ENCODE measurements around the gene IER5. TPM values are rescaled to one million over a fixed set of nuclear protein-coding genes. Genes with fewer than 3 reads are reported as not detected.
A peak's percentile ranks its signal among the peaks of the same experiment; 100 is the strongest.

IER5 gene
- total RNA-seq, 2 experiments from 2014 or later, result 27.9 to 28.9 TPM

DNA sequence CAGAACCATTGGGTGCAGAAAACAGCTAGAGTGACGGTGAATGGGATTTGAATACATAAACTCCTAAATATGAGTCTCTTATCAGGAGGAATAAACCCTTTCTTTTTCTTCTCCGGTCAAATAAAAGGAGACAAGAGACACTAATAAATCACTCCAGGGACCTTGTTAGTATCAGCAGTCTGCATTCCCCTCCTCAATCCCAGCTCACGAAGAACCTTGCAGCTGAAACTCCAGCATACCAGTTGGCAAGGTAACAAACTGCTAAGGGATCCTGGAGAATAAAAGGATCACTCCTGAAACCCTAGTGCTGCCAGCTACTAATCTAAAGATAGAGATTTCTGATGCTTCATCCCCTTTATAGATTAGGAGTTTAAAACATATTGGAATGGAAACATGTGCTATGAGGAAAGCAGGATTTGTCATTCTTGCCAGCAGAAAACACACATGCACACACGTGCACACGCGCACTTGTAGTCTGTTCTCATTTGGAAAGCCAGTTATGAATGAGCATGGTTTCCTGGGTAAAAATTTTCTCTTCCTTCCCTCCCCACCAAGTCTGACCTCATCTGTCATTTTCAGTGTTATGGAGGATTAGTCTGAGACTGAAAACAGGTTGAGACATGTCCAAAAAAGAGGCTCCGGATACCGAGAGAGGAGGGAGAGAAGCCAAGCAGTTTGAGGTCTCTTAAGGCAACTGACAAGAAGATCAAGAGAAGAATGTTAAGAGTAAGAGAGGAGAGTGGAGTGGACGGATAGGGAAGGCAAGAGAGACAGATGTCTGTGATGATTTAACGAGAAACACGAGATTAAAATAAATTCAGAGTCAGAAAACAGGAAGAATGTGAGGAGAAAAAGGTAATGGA is 10.9 kb downstream of the IER5 start:
- H3K36me3 Mint-ChIP-seq, result peaks cover 5% of the 10 kb centered on the region
- H3K4me3 Mint-ChIP-seq, result peak overlapping the region; percentile 47
- POLR2A ChIA-PET, result interaction anchor here (0.6 to 11.4 kb wide), 5 partner anchors 9 to 78 kb away, joined by 3 to 168 read pairs (median 4); partner anchors contain the start of genes IER5 and MR1
- no peaks in the 10 kb centered on the region for H3K27me3 Mint-ChIP-seq
- no peaks in the 10 kb centered on the region for H3K9me3 Mint-ChIP-seq
- DNase-seq, result peak; percentile 76
- intact Hi-C loops (cut with micrococcal nuclease), result loop anchor here (1.0 to 2.0 kb wide), 5 partner anchors 9 to 85 kb away; no protein-coding TSS in a partner anchor
- CTCF ChIA-PET, result interaction anchor here (0.8 to 19.3 kb wide), 5 partner anchors 9 to 61 kb away, joined by 3 to 229 read pairs (median 5); no protein-coding TSS in a partner anchor
- H3K4me1 Mint-ChIP-seq (ENCODE audit: low read depth), result peaks cover 71% of the 10 kb centered on the region
- peak overlapping the region; percentile 84 for H3K27ac Mint-ChIP-seq

GRCh38 chr1:181100015-181100905 is 11.8 kb downstream of the IER5 start:
- POLR2A ChIA-PET, result interaction anchor here (1.0 to 11.4 kb wide), 3 partner anchors 10 to 79 kb away, joined by 5 to 168 read pairs (median 23); partner anchors contain the start of gene IER5
- intact Hi-C loops (cut with micrococcal nuclease), result no loop called here

GRCh38 chr1:181100934-181101333 is 12.4 kb downstream of the IER5 start:
- Mint-ChIP-seq H3K36me3 (no peaks in the 10 kb centered on the region), H3K4me3 (peak overlapping the region; percentile 34), H3K9me3 (no peaks in the 10 kb centered on the region), H3K27me3 (peaks cover 2% of the 10 kb centered on the region), H3K4me1 (ENCODE audit: low read depth) (peaks cover 75% of the 10 kb centered on the region), H3K27ac (peak overlapping the region; percentile 84)
- DNase-seq, result no peak
- CTCF ChIA-PET, result interaction anchor here (19.3 kb wide), 1 partner anchor 40 kb away, joined by 229 read pairs; no protein-coding TSS in a partner anchor
- intact Hi-C loops (cut with micrococcal nuclease), result no loop called here
- POLR2A ChIA-PET, result interaction anchor here (1.0 to 11.4 kb wide), 2 partner anchors 11 to 79 kb away, joined by 5 to 168 read pairs; partner anchors contain the start of gene IER5

More at GRCh38 chr1:181100015-181100905, 11.8 kb downstream of the IER5 start:
- Mint-ChIP-seq H3K4me1 (ENCODE audit: low read depth) (peaks cover 73% of the 10 kb centered on the region), H3K4me3 (peak overlapping the region; percentile 47), H3K27ac (peak overlapping the region; percentile 84), H3K27me3 (no peaks in the 10 kb centered on the region), H3K36me3 (peaks cover under 1% of the 10 kb centered on the region), H3K9me3 (no peaks in the 10 kb centered on the region)
- CTCF ChIA-PET, result interaction anchor here (19.3 kb wide), 1 partner anchor 41 kb away, joined by 229 read pairs; no protein-coding TSS in a partner anchor
- DNase-seq, result peak; percentile 53

DNA sequence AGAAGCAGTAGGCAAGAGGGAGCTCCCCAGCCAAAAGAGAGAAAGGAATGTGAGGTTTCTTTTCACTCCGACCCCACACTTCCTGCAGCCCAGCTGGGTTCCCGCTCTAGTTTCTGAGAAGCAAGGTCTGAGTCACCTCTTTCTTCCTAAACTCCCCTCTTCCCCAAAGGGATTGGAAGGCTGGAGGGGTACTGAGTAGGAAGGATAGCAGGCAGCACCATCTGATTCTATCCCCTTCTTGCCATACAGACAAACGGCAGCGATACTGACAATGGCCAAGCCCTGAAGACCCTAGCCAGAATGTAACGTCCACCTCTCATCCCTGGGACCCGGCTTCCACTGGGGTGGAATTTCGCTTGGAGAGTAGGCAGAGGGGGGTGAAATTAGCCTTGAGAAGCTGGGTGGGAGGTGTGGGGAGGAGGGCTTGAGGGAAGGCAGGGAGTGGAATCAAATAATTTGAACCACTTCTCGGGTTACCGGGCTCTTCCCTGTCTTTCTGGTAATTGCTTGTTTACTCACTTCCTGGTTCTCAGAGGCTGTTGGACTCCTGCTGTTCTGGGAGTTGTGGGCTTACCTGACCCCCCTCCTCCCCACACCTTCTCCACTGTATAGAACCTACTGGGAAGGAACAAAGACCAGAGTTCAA is 13.2 kb downstream of the IER5 start:
- intact Hi-C loops (cut with micrococcal nuclease), result no loop called here
- Mint-ChIP-seq H3K4me1 (ENCODE audit: low read depth) (peaks cover 79% of the 10 kb centered on the region), H3K27me3 (peaks cover 8% of the 10 kb centered on the region), H3K27ac (no peak overlapping the region), H3K4me3 (no peak overlapping the region), H3K36me3 (no peaks in the 10 kb centered on the region), H3K9me3 (no peaks in the 10 kb centered on the region)
- no peak for DNase-seq
- CTCF ChIA-PET, result interaction anchor here (19.3 kb wide), 1 partner anchor 40 kb away, joined by 229 read pairs; no protein-coding TSS in a partner anchor
- POLR2A ChIA-PET, result interaction anchor here (11.4 kb wide), 1 partner anchor 11 kb away, joined by 168 read pairs; the partner anchor contains the start of gene IER5

GRCh38 chr1:181102841-181103240 is 14.3 kb downstream of the IER5 start:
- CTCF ChIA-PET, result interaction anchor here (1.2 to 19.3 kb wide), 4 partner anchors 11 to 70 kb away, joined by 3 to 229 read pairs (median 14); no protein-coding TSS in a partner anchor
- intact Hi-C loops (cut with micrococcal nuclease), result no loop called here
- Mint-ChIP-seq H3K4me3 (no peak overlapping the region), H3K4me1 (ENCODE audit: low read depth) (peaks cover 71% of the 10 kb centered on the region), H3K36me3 (no peaks in the 10 kb centered on the region), H3K9me3 (no peaks in the 10 kb centered on the region), H3K27me3 (peaks cover 14% of the 10 kb centered on the region), H3K27ac (no peak overlapping the region)
- no peak for DNase-seq
- POLR2A ChIA-PET, result interaction anchor here (11.4 kb wide), 1 partner anchor 13 kb away, joined by 168 read pairs; the partner anchor contains the start of gene IER5

DNA sequence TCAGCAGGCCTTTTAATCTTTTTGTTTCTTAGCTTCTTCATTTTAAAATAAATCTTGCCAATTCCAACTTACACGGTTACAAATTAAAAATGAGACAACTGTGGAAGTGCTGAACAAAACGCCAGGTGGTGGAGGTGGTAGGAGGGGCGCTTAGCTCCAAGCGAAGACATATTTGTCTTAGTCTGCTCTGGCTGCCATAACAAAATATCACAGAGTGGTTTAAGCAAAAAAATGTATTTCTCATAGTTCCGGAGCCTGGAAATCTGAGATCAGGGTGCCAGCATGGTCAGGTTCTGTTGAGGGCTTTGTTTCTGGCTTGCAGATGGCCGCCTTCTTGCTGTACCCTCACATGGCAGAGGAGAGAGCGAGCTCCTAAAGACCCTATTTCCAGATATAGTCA is 14.9 kb downstream of the IER5 start:
- Mint-ChIP-seq H3K27ac (no peak overlapping the region), H3K4me1 (ENCODE audit: low read depth) (peaks cover 67% of the 10 kb centered on the region)
- intact Hi-C loops (cut with micrococcal nuclease), result no loop called here

GRCh38 chr1:181104042-181104789 is 15.7 kb downstream of the IER5 start:
- intact Hi-C loops (cut with micrococcal nuclease), result no loop called here
- POLR2A ChIA-PET, result interaction anchor here (0.9 to 11.4 kb wide), 7 partner anchors 8 to 83 kb away, joined by 3 to 168 read pairs (median 5); partner anchors contain the start of gene IER5
- H3K36me3 Mint-ChIP-seq, result no peaks in the 10 kb centered on the region
- H3K4me3 Mint-ChIP-seq, result peak overlapping the region; percentile 72
- CTCF ChIA-PET, result interaction anchor here (1.2 to 19.3 kb wide), 4 partner anchors 13 to 71 kb away, joined by 3 to 229 read pairs (median 16); no protein-coding TSS in a partner anchor
- H3K27ac Mint-ChIP-seq, result peak overlapping the region; percentile 9
- no peak for DNase-seq
- H3K4me1 Mint-ChIP-seq (ENCODE audit: low read depth), result peaks cover 63% of the 10 kb centered on the region
- peaks cover 14% of the 10 kb centered on the region for H3K27me3 Mint-ChIP-seq
- no peaks in the 10 kb centered on the region for H3K9me3 Mint-ChIP-seq

More for the DNA sequence above, 14.9 kb downstream of the IER5 start:
- Mint-ChIP-seq H3K4me3 (no peak overlapping the region), H3K9me3 (no peaks in the 10 kb centered on the region), H3K27me3 (peaks cover 14% of the 10 kb centered on the region), H3K36me3 (no peaks in the 10 kb centered on the region)
- CTCF ChIA-PET, result interaction anchor here (1.2 to 19.3 kb wide), 4 partner anchors 12 to 70 kb away, joined by 3 to 229 read pairs (median 14); no protein-coding TSS in a partner anchor
- no peak for DNase-seq
- POLR2A ChIA-PET, result interaction anchor here (0.9 to 11.4 kb wide), 2 partner anchors 13 to 38 kb away, joined by 5 to 168 read pairs; partner anchors contain the start of gene IER5

GRCh38 chr1:181104790-181105133 is 16.3 kb downstream of the IER5 start:
- Mint-ChIP-seq H3K4me1 (ENCODE audit: low read depth) (peaks cover 57% of the 10 kb centered on the region), H3K27me3 (peaks cover 17% of the 10 kb centered on the region), H3K27ac (peak overlapping the region; percentile 9), H3K9me3 (no peaks in the 10 kb centered on the region), H3K36me3 (no peaks in the 10 kb centered on the region), H3K4me3 (peak overlapping the region; percentile 72)
- intact Hi-C loops (cut with micrococcal nuclease), result loop anchor here (1.0 kb wide), 3 partner anchors 14 to 82 kb away; partner anchors contain the start of gene STX6
- POLR2A ChIA-PET, result interaction anchor here (1.0 to 11.4 kb wide), 8 partner anchors 8 to 83 kb away, joined by 3 to 168 read pairs (median 4); partner anchors contain the start of gene IER5
- CTCF ChIA-PET, result interaction anchor here (0.6 to 19.3 kb wide), 7 partner anchors 13 to 379 kb away, joined by 3 to 229 read pairs (median 4); partner anchors contain the start of genes CACNA1E and MR1
- DNase-seq, result peak; percentile 56

DNA sequence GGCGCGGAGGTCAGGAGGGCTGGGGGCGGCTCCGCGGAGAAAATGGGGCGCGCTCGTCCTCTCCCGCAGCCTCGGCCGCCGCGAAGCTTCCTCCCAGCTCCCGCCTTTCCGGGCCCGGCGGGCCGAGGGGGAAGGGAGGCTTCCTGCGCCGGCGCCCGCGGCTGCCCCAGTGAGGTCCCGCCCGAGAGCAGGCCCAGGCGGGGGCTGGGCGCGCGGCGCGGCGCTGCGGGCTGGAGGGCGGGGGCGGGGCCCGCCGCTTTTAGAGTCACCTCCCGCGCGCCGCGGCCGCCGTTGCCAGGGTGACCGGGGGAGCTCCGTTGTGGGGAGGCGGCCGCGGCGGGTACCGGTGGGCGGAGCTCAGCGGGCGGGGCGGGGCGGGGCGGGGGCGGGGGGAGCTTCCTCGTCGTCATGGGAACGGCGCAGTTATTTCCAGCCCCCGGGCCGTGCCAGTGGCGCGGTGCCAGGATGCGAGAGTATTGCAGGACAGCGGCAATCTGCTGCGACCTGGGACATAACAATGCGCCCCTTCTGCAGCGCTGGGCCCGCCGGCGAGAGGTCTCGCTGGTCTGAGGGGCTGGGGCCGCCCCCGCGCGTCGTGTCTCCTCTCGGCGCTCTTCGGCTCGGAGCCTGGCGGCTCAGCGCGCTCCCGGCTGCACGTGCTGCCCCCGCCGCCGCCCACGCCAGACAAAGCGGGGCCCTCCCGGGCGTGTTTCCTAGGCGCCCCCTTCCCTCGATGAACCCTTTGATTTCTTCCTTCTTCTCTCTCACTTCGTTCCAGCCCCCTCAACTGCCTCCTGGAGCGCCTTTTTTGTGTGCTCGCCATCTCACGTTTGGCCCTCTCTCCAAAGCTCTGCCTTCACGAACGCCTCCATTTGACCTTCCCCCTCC is 16.9 kb downstream of the IER5 start:
- POLR2A ChIA-PET, result interaction anchor here (1.0 to 11.4 kb wide), 9 partner anchors 9 to 84 kb away, joined by 3 to 168 read pairs (median 4); partner anchors contain the start of gene IER5
- DNase-seq, result peak; percentile 93
- CTCF ChIA-PET, result interaction anchor here (0.6 to 19.3 kb wide), 7 partner anchors 14 to 378 kb away, joined by 3 to 229 read pairs (median 4); partner anchors contain the start of genes CACNA1E and MR1
- no peaks in the 10 kb centered on the region for H3K9me3 Mint-ChIP-seq
- H3K4me3 Mint-ChIP-seq, result peak overlapping the region; percentile 72
- H3K36me3 Mint-ChIP-seq, result no peaks in the 10 kb centered on the region
- intact Hi-C loops (cut with micrococcal nuclease), result loop anchor here (1.0 kb wide), 3 partner anchors 15 to 83 kb away; partner anchors contain the start of gene STX6
- peaks cover 19% of the 10 kb centered on the region for H3K27me3 Mint-ChIP-seq
- H3K4me1 Mint-ChIP-seq (ENCODE audit: low read depth), result peaks cover 51% of the 10 kb centered on the region
- H3K27ac Mint-ChIP-seq, result peak overlapping the region; percentile 1
